Measurements from ENCODE around the gene TMCC1.

Gene TMCC1

GRCh38 chr3:129775870-129776269 is 117.6 kb downstream of the TMCC1 start:
- no peak for TF ChIP-seq CTCF (IDR thresholded peaks at IDR 0.05; ENCODE audit: unreplicated experiment in 3 of 3)
- Mint-ChIP-seq H3K4me1 (no peaks in the 10 kb centered on the region), H3K27me3 (ENCODE audit: low read depth) (no peaks in the 10 kb centered on the region), H3K27ac (no peak overlapping the region), H3K36me3 (ENCODE audit: low read depth) (peaks cover 8% of the 10 kb centered on the region), H3K9me3 (no peaks in the 10 kb centered on the region), H3K4me3 (no peak overlapping the region)

GRCh38 chr3:129773691-129774663 is 119.5 kb downstream of the TMCC1 start:
- no peak for TF ChIP-seq CTCF (IDR thresholded peaks at IDR 0.05; ENCODE audit: unreplicated experiment in 3 of 3)
- Mint-ChIP-seq H3K9me3 (no peaks in the 10 kb centered on the region), H3K4me1 (no peaks in the 10 kb centered on the region), H3K36me3 (ENCODE audit: low read depth) (peaks cover 8% of the 10 kb centered on the region), H3K4me3 (no peak overlapping the region), H3K27me3 (ENCODE audit: low read depth) (no peaks in the 10 kb centered on the region), H3K27ac (no peak overlapping the region)

GRCh38 chr3:129770604-129771003 is 122.9 kb downstream of the TMCC1 start:
- no peaks in the 10 kb centered on the region for H3K4me1 Mint-ChIP-seq
- no peaks in the 10 kb centered on the region for H3K9me3 Mint-ChIP-seq
- H3K4me3 Mint-ChIP-seq, result no peak overlapping the region
- no peaks in the 10 kb centered on the region for H3K27me3 Mint-ChIP-seq (ENCODE audit: low read depth)
- no peak overlapping the region for H3K27ac Mint-ChIP-seq
- peaks cover 8% of the 10 kb centered on the region for H3K36me3 Mint-ChIP-seq (ENCODE audit: low read depth)
- TF ChIP-seq CTCF (IDR thresholded peaks at IDR 0.05; ENCODE audit: unreplicated experiment in 3 of 3), result no peak

GRCh38 chr3:129769616-129770015 is 123.9 kb downstream of the TMCC1 start:
- no peaks in the 10 kb centered on the region for H3K27me3 Mint-ChIP-seq (ENCODE audit: low read depth)
- no peak for TF ChIP-seq CTCF (IDR thresholded peaks at IDR 0.05; ENCODE audit: unreplicated experiment in 3 of 3)

GRCh38 chr3:129768728-129769127 is 124.8 kb downstream of the TMCC1 start:
- H3K36me3 Mint-ChIP-seq (ENCODE audit: low read depth), result no peaks in the 10 kb centered on the region
- H3K27me3 Mint-ChIP-seq (ENCODE audit: low read depth), result no peaks in the 10 kb centered on the region
- no peak overlapping the region for H3K27ac Mint-ChIP-seq
- no peak overlapping the region for H3K4me3 Mint-ChIP-seq
- no peak for TF ChIP-seq CTCF (IDR thresholded peaks at IDR 0.05; ENCODE audit: unreplicated experiment in 3 of 3)
- H3K4me1 Mint-ChIP-seq, result no peaks in the 10 kb centered on the region
- no peaks in the 10 kb centered on the region for H3K9me3 Mint-ChIP-seq

More at GRCh38 chr3:129769616-129770015, 123.9 kb downstream of the TMCC1 start:
- peaks cover 4% of the 10 kb centered on the region for H3K36me3 Mint-ChIP-seq (ENCODE audit: low read depth)
- no peaks in the 10 kb centered on the region for H3K9me3 Mint-ChIP-seq
- no peak overlapping the region for H3K27ac Mint-ChIP-seq
- H3K4me3 Mint-ChIP-seq, result no peak overlapping the region
- H3K4me1 Mint-ChIP-seq, result no peaks in the 10 kb centered on the region

- H3K4me3 Mint-ChIP-seq, result no peak overlapping the region
Observed at GRCh38 chr3:129766135-129766534, 127.4 kb downstream of the TMCC1 start.

More at GRCh38 chr3:129766135-129766534, 127.4 kb downstream of the TMCC1 start:
- Mint-ChIP-seq H3K27ac (no peak overlapping the region), H3K9me3 (no peaks in the 10 kb centered on the region), H3K4me1 (no peaks in the 10 kb centered on the region), H3K27me3 (ENCODE audit: low read depth) (no peaks in the 10 kb centered on the region), H3K36me3 (ENCODE audit: low read depth) (peaks cover 7% of the 10 kb centered on the region)
- no peak for TF ChIP-seq CTCF (IDR thresholded peaks at IDR 0.05; ENCODE audit: unreplicated experiment in 3 of 3)

Measured in nephron (organoid).